BJ (cell line): ENCODE measurements around the gene SH3RF3. TPM values are rescaled to one million over a fixed set of nuclear protein-coding genes. Genes with fewer than 3 reads are reported as not detected.

ENCODE experiments used
- CTCF ChIA-PET: fragments of 350-600 bp; formaldehyde crosslinking; extraction: SDS; loops from one replicate; lab custom pipeline; 2021; ENCODE audit warnings: antibody characterized with exemption, inconsistent platforms; lab: Yijun Ruan, JAX
- POLR2A ChIA-PET: fragments of 300-600 bp; sonication (Branson Sonifier 250); formaldehyde crosslinking; extraction: SDS; loops from one replicate; lab custom pipeline; 2021; ENCODE audit warnings: antibody characterized with exemption; lab: Charles Lee
- DNase-seq: peaks from one replicate; pipeline ENCODE4 v3.0.0-alpha.2; 2011; ENCODE audit warnings: low read depth
- H3K27me3 ChIP-seq: 2 replicates; pipeline ENCODE4 v1.6.0; 2011; ENCODE audit warnings: low read length; ENCODE audit not compliant: control insufficient read depth, insufficient read depth
- H3K36me3 ChIP-seq: 2 replicates; pipeline ENCODE4 v1.5.1; 2011; ENCODE audit warnings: low read length; ENCODE audit not compliant: control insufficient read depth, insufficient read depth
- H3K4me3 ChIP-seq: 2 replicates; pipeline ENCODE4 v1.5.1; 2011; ENCODE audit warnings: low read depth, mild to moderate bottlenecking, control low read depth, low read length
- polyA plus RNA-seq: library from polyadenylated mRNA; depleted of rRNA; stranded (reverse); fragments of >200 nt; gene quantifications from 2 replicates; pipeline ENCODE4 v1.2.3, GENCODE V29; 2011
- TF ChIP-seq, protein P1 (sequence below): IDR thresholded peaks from 2 replicates; pipeline ENCODE4 v1.5.1; 2011; ENCODE audit warnings: low read depth, mild to moderate bottlenecking, control low read depth, inconsistent platforms, low read length, moderate library complexity; ENCODE audit not compliant: insufficient read depth

Gene SH3RF3
- polyA plus RNA-seq, 1 experiment, result 3.6 TPM

DNA sequence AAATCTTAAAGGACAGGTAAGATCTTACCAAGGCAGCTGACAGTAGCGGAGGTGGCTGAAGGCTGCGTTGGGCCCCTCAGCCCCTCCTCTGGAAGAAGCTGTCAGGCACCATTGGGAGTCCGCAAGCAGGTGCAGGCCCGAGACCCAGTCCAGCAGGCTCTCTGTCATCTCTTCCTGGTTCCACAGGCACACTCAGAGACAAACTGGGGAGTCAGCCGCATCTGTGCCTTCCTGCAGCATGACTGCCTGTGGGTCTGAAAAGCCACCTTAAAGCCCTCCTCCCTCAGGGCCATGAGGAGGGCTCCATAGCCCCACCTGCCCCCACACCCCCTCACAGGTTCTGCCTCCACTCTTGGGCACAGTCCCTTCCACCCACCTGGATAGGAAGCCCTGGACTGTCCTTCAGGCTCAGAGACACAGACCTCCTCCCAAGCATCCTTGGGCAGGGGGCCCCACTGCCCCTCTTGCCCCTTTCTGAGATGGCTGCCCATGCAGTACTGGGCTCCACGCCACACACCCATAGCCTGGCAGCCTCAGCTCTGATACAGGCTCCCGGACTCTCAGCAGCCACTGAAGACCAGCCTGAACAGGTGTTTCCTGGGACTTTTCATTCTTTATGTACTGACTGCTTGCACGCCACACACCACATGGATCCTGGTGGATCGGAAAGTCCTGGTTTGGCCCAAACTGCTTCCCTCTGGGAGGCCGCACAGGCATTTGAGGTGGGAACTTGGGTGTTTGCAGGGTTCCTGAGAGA is 245.0 kb downstream of the SH3RF3 start:
- DNase-seq, result no peak
- TF ChIP-seq, protein P1, sequence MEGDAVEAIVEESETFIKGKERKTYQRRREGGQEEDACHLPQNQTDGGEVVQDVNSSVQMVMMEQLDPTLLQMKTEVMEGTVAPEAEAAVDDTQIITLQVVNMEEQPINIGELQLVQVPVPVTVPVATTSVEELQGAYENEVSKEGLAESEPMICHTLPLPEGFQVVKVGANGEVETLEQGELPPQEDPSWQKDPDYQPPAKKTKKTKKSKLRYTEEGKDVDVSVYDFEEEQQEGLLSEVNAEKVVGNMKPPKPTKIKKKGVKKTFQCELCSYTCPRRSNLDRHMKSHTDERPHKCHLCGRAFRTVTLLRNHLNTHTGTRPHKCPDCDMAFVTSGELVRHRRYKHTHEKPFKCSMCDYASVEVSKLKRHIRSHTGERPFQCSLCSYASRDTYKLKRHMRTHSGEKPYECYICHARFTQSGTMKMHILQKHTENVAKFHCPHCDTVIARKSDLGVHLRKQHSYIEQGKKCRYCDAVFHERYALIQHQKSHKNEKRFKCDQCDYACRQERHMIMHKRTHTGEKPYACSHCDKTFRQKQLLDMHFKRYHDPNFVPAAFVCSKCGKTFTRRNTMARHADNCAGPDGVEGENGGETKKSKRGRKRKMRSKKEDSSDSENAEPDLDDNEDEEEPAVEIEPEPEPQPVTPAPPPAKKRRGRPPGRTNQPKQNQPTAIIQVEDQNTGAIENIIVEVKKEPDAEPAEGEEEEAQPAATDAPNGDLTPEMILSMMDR, result no peak
- H3K4me3 ChIP-seq, result no peak overlapping the region
- peaks cover 5% of the 10 kb centered on the region for H3K36me3 ChIP-seq
- CTCF ChIA-PET, result interaction anchor here (0.6 to 2.1 kb wide), 2 partner anchors 9 to 13 kb away, joined by 3 to 8 read pairs; no protein-coding TSS in a partner anchor
- POLR2A ChIA-PET, result no interaction called here
- H3K27me3 ChIP-seq, result no peaks in the 10 kb centered on the region

DNA sequence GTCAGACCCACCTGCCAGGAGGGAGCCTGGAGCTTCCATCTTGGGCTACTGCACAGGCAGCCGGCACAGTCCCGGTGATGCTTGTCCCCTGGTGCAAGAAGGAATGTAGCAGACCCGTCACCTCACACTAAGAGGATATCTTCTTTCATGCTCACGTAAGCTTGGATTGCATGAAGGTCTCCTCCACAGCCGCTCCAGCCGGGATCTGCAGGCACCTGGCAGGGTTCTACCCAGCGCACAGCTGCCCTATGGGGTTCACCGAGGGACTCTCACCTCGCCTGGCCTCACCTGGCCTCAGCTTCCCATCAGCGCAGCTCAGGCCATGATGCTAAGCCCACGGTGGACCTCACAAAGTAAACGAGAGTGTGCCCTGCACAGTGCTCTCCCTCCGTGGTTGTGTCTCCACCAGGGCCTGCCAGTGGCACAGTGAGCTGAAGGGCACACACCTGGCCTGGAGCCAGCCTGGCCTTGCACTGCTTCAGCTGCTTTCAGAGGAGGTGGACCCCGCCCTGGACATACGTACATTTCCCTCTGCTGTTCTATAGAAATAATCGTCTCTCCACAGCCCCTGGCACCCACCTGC is 245.6 kb downstream of the SH3RF3 start:
- H3K4me3 ChIP-seq, result no peak overlapping the region
- no peaks in the 10 kb centered on the region for H3K27me3 ChIP-seq
- POLR2A ChIA-PET, result no interaction called here
- DNase-seq, result no peak
- TF ChIP-seq, protein P1, result no peak
- peaks cover 5% of the 10 kb centered on the region for H3K36me3 ChIP-seq
- CTCF ChIA-PET, result interaction anchor here (0.6 to 2.1 kb wide), 2 partner anchors 8 to 12 kb away, joined by 3 to 8 read pairs; no protein-coding TSS in a partner anchor

DNA sequence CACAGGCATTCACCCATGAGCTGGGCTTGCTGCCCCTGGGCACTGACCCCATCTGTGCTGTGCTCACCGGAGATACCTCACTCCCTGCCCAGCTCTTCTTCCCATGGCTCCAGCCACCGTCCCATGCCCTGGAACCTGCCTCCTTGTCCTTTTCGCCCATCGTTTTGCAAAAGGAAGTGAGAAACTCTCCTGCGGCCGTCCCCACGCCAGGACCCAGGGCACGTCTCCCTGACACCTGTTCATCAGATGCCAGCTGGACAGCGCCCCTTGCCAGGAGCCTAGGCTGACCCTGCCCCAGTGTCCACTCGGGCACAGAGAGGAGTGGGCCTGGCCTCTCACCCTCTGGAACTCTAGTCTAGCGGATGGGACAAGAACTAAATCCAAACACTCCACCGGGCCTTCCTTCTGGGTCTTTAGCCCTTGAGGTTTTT is 246.1 kb downstream of the SH3RF3 start:
- peaks cover 5% of the 10 kb centered on the region for H3K36me3 ChIP-seq
- H3K27me3 ChIP-seq, result no peaks in the 10 kb centered on the region
- DNase-seq, result no peak
- ChIA-PET POLR2A (no interaction called here), CTCF (no interaction called here)
- H3K4me3 ChIP-seq, result no peak overlapping the region
- TF ChIP-seq, protein P1, result no peak

DNA sequence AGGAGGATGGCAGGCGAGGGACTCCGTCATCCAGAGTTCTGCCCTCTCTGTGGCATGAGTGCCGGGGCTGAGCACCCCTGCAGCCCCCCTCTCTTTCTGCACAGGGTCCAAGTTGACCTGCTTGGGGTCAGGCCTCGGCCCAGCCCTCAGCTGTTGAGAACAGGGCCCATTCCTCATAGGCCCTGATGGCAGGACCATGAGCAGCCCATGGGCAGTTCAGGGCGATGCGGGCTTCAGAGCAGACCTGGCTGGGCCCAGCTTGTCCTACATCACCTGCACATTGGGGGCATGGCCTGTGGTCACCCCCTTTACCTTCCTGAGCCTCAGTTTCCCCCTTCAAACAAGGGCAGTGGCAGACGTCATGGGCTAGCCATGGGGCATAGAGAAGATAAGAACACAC is 246.7 kb downstream of the SH3RF3 start:
- no peak overlapping the region for H3K4me3 ChIP-seq
- no peak for DNase-seq
- H3K36me3 ChIP-seq, result peaks cover 5% of the 10 kb centered on the region
- CTCF ChIA-PET, result no interaction called here
- TF ChIP-seq, protein P1, result no peak
- POLR2A ChIA-PET, result no interaction called here
- no peaks in the 10 kb centered on the region for H3K27me3 ChIP-seq

DNA sequence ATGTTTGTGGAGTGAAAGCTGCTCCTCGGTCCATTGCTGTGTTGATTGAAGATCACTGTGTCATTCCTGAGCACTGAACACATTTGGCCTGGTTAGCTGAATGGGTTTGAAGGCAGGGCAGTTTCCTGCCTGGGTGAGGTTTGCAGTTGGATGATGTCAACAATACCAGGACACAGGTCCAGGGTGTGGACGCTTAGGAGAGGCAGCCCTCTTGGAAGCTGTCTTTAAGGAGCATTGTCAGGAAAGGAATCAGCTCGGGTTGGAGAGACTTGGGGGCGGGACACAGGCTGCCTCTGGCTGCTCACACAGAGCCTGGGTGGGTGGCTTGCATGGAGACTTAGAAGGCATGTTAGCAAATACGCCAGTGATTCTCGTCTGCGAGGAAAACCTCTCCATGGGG is 247.1 kb downstream of the SH3RF3 start:
- Histone ChIP-seq H3K4me3 (no peak overlapping the region), H3K27me3 (no peaks in the 10 kb centered on the region), H3K36me3 (peaks cover 5% of the 10 kb centered on the region)
- DNase-seq, result no peak
- CTCF ChIA-PET, result no interaction called here
- POLR2A ChIA-PET, result no interaction called here
- TF ChIP-seq, protein P1, result no peak
